GM12872 (cell line): Measurements from ENCODE around the gene CAB39L.

ENCODE experiments used
- TF ChIP-seq, protein P1 (sequence below): IDR thresholded peaks from 3 replicates; pipeline ENCODE4 v1.5.1; 2011; ENCODE audit warnings: low read depth, mild to moderate bottlenecking, low read length, moderate library complexity; ENCODE audit not compliant: insufficient read depth

Gene CAB39L

DNA sequence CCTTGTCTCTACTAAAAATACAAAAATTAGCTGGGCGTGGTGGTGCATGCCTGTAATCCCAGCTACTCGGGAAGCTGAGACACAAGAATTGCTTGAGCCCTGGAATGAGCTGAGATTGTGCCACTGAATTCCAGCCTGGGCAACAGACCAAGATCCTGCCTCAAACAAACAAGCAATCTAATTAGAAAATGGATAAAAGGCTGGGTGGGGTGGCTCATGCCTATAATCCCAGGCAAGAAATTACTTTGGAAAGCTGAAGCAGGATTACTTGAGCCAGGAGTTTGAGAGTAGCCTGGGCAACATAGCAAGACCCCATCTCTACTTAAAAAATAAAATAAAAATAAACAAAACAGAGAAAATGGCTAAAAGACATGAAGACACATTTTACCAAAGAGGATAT is 77.0 kb downstream of the CAB39L start:
- TF ChIP-seq, protein P1, sequence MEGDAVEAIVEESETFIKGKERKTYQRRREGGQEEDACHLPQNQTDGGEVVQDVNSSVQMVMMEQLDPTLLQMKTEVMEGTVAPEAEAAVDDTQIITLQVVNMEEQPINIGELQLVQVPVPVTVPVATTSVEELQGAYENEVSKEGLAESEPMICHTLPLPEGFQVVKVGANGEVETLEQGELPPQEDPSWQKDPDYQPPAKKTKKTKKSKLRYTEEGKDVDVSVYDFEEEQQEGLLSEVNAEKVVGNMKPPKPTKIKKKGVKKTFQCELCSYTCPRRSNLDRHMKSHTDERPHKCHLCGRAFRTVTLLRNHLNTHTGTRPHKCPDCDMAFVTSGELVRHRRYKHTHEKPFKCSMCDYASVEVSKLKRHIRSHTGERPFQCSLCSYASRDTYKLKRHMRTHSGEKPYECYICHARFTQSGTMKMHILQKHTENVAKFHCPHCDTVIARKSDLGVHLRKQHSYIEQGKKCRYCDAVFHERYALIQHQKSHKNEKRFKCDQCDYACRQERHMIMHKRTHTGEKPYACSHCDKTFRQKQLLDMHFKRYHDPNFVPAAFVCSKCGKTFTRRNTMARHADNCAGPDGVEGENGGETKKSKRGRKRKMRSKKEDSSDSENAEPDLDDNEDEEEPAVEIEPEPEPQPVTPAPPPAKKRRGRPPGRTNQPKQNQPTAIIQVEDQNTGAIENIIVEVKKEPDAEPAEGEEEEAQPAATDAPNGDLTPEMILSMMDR, result no peak

DNA sequence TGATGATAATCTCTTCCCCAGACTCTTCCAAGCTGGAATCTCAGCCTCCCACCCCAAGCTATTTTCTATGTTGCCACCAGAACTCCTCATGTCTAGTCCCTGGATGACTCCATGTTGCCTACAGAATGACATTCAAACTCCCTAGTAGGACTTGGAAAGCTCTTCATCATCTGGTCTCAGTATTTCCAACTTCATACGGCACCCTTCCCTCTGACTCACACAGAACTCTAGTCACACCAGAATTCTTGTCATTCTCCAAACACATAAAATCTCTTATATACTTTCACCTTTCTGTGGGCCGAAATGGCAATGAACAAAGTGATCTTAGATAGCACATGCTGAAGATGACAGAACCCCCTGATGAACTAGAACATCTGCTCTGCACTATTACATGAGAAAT is 86.2 kb downstream of the CAB39L start:
- TF ChIP-seq, protein P1, result no peak

DNA sequence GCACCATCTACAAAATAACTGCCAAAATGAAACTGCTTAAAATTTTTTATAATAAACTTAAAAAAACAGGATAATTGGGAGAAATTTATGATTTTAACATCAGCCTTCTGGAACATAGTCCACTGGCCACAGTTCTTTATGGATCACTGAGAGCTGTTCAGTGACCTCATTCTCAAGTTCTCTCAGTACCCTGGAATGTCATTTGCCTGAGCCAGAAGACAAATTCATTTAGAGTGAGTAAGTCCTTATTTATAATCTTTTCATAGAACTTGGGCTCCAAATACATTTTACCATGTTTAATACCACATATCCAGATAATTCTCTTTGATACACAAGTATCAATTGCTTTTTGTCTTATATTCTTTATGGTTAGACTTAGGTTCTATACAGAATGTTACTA is 87.6 kb downstream of the CAB39L start:
- TF ChIP-seq, protein P1, result no peak

DNA sequence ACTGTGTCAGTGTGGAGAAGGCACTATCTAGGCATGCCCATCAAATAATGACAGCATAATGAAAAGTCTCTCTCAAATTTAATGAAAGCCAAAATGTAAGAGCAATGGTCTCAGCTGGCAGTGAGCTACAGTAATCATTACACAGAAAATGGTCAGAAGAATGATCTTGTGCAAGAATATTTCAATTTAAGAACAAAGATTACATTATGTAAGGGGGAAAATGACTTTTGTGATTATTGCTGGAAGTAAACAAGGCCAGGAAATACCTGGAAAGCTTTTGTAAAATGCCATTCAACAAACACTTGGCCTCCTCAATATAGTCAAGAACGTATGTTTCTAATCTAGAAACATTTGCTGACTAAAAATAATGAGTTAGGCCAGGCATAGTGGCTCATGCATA is 89.1 kb downstream of the CAB39L start:
- TF ChIP-seq, protein P1, result no peak

DNA sequence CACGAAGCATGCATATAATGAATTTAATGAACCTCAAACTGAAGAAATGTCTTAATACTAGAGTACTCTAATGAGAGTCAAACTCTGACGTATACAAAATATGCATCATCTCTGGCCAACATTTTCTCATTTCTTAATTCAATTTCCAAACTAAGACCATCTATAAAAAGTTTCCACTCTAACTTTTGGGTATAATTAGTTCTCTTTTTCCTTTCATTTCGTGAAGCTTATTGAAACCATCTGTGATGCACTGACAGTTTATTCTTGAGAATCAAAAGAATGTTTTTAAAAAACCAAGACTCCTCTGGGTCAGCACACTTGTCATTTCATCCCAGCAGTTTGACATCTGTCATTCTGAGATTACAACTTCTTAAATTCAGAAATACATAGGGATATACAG is 90.0 kb downstream of the CAB39L start:
- TF ChIP-seq, protein P1, result no peak

DNA sequence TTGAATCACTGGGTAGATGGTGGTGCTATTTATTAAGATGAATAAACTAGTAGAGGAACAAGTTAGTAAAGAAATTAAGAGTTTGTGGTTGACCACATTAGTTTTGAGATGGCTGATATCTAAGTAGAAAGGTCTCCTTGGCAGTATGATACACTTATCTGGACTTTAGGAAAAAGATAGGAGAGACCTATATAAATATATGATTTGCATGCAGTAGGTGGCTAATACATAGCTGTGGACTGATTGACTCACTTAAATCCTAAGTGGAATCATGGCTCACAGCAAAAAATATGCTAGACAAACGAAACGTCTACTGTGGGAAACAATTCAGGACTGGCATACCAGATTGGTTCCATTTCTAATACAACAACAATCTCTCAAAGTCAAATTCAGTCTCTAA is 92.0 kb downstream of the CAB39L start:
- TF ChIP-seq, protein P1, result no peak

DNA sequence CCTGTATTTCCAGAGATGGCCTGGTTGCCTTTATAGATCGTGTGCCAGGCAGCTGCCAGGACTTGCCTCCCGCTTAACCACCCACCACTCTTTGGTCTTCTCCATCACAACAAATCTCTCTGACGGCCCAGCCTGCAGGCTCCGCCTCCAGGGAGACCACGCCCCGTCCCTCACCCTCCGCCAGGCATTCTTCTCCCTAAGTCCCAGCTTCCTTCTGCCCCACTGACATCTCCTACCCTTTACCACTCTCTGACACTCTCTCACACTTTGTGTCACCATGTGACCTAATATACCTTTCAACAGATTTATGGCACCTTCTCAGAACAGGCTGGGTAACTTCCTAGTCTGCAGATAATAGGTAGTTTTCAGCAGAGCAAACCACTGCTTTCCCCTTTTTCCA is 95.1 kb downstream of the CAB39L start:
- TF ChIP-seq, protein P1, result no peak
